Testis (tissue), 3 donors: ENCODE measurements around the gene LUZP1. TPM values are rescaled to one million over a fixed set of nuclear protein-coding genes. Genes with fewer than 3 reads are reported as not detected.

Experiments used
- DNase-seq: peaks from one replicate; pipeline ENCODE4 v3.0.0-alpha.2; 2019
- H3K27ac ChIP-seq, 2 donors: fragments of 200-600 bp; sonication (generic); one replicate each; pipeline ENCODE4 v1.5.1; 2019
- H3K27me3 ChIP-seq: fragments of 200-600 bp; sonication (generic); one replicate; pipeline ENCODE4 v1.5.1; 2019
- H3K36me3 ChIP-seq: fragments of 200-600 bp; sonication (generic); one replicate; pipeline ENCODE4 v1.5.1; 2017; ENCODE audit warnings: low read depth; ENCODE audit errors: missing control alignments
- H3K4me1 ChIP-seq: fragments of 200-600 bp; sonication (generic); one replicate; pipeline ENCODE4 v1.5.1; 2019
- H3K4me3 ChIP-seq, 2 donors: fragments of 200-600 bp; sonication (generic); one replicate each; pipeline ENCODE4 v1.5.1; 2017 to 2019
- H3K9me3 ChIP-seq: fragments of 200-600 bp; sonication (generic); one replicate; pipeline ENCODE4 v1.5.1; 2017
- CTCF ChIP-seq, 3 experiments: fragments of 450-650 bp in 2 of 3; fragments of 200-600 bp in 1 of 3; sonication (generic) in 1 of 3; IDR thresholded peaks; one replicate each; pipeline ENCODE4 v1.5.1; 2016 to 2019; ENCODE audit warnings: antibody characterized with exemption in 3 of 3, mild to moderate bottlenecking in 2 of 3, moderate library complexity in 1 of 3
- POLR2A ChIP-seq: fragments of 450-650 bp; IDR thresholded peaks from one replicate; pipeline ENCODE4 v1.6.1; 2017; ENCODE audit warnings: antibody characterized with exemption, mild to moderate bottlenecking, moderate library complexity
- WGBS, 2 donors: methylation state at CpG; one replicate each; pipeline ENCODE4 v1.1.5; 2018; 5-methylcytosine and 5-hydroxymethylcytosine counted together
- intact Hi-C: fragments of 100-400 bp; cut with DNase I; formaldehyde crosslinking; loops from one replicate; pipeline ENCODE4 v1.15.1; 2023; ENCODE audit warnings: low total_unique reads
- polyA plus RNA-seq: library from polyadenylated mRNA; stranded (reverse); fragments of 350-450 nt; fragmentation: Illumina TruSeq; extraction: RNeasy Lipid Tissue Mini Kit (QIAGEN cat#74804); gene quantifications from one replicate; pipeline ENCODE4 v1.2.3, GENCODE V29; 2014; ENCODE audit warnings: low read depth, low replicate concordance; ENCODE audit not compliant: insufficient read depth
- total RNA-seq, 2 donors: library from RNA; depleted of rRNA; stranded (reverse); fragments of >200 nt; gene quantifications; one replicate each; pipeline ENCODE4 v1.2.3, GENCODE V29; 2016

Gene LUZP1
- total and polyA plus RNA-seq, 3 donors from 2014 or later, result 14.4 to 36.2 (median 20.3) TPM

- TF ChIP-seq CTCF (IDR thresholded peaks at IDR 0.05) (no peak), POLR2A (no peak)
- Histone ChIP-seq H3K4me3 (no peak overlapping the region), H3K9me3 (no peaks in the 10 kb centered on the region), H3K27ac (no peak overlapping the region), H3K36me3 (no peaks in the 10 kb centered on the region), H3K27me3 (no peaks in the 10 kb centered on the region), H3K4me1 (peaks cover 9% of the 10 kb centered on the region)
- intact Hi-C loops, result no loop called here
- WGBS, 2 donors, result 64 to 71% methylated on average over 2 of the region's 2 CpGs
- DNase-seq, result no peak
Measured at GRCh38 chr1:23150125-23150524, 18.5 kb downstream of the LUZP1 start.

GRCh38 chr1:23149114-23149513, 19.5 kb downstream of the LUZP1 start:
- intact Hi-C loops, result no loop called here

GRCh38 chr1:23148084-23148483, 20.6 kb downstream of the LUZP1 start:
- 51 to 69% methylated on average over 4 of the region's 4 CpGs for WGBS, 2 donors

More at GRCh38 chr1:23149114-23149513, 19.5 kb downstream of the LUZP1 start:
- Histone ChIP-seq H3K4me1 (peaks cover 9% of the 10 kb centered on the region), H3K36me3 (no peaks in the 10 kb centered on the region), H3K4me3 (no peak overlapping the region), H3K27ac (no peak overlapping the region), H3K9me3 (no peaks in the 10 kb centered on the region), H3K27me3 (no peaks in the 10 kb centered on the region)
- DNase-seq, result no peak
- TF ChIP-seq POLR2A (no peak), CTCF (IDR thresholded peaks at IDR 0.05) (no peak)
- WGBS, 2 donors, result 58 to 68% methylated on average over 1 of the region's 1 CpG

DNA sequence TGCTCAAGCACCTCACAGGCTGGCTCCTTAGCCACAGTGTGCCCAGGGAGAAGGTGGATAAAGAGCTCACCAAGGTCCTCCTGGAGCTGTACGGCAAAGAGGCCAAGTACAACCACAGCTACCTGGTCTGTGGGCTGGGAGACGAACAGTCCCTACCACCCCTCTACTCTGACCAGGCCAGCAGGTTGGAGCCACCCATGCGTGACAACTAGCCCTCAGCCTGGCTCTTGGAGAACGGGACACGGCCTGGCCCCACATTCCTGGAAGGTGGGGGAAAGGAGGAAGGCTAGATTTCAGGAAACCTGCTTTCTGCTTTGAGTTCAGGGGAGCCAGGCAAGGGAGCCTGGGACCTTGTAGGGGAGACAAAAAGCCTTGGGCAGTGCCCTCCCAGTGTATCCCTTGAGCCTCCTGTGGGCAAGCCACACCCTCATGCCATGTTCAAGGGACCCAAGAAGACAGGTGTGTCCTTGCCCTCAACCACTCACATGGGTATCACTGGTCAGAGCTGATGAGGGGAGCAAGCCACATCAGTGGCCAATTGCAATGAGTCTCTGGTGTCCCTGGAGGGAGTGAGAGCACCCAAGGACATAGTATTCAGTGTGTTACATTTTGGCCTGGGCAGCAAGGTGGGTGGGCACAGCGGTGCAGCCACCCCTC, 27.6 kb downstream of the LUZP1 start:
- Histone ChIP-seq H3K36me3 (no peaks in the 10 kb centered on the region), H3K27me3 (no peaks in the 10 kb centered on the region), H3K9me3 (no peaks in the 10 kb centered on the region), H3K4me1 (no peaks in the 10 kb centered on the region), H3K4me3 (no peak overlapping the region), H3K27ac (no peak overlapping the region)
- DNase-seq, result no peak
- no peak for TF ChIP-seq POLR2A
- no peak for TF ChIP-seq CTCF (IDR thresholded peaks at IDR 0.05)
- 95 to 96% methylated on average over 5 to 6 of the region's 6 CpGs for WGBS, 2 donors
- intact Hi-C loops, result no loop called here

More at GRCh38 chr1:23148084-23148483, 20.6 kb downstream of the LUZP1 start:
- Histone ChIP-seq H3K27ac (no peak overlapping the region), H3K9me3 (no peaks in the 10 kb centered on the region), H3K27me3 (no peaks in the 10 kb centered on the region), H3K36me3 (no peaks in the 10 kb centered on the region), H3K4me1 (peaks cover 9% of the 10 kb centered on the region), H3K4me3 (no peak overlapping the region)
- TF ChIP-seq CTCF (IDR thresholded peaks at IDR 0.05) (no peak), POLR2A (no peak)
- intact Hi-C loops, result no loop called here
- no peak for DNase-seq

GRCh38 chr1:23135268-23135667, 33.4 kb downstream of the LUZP1 start:
- WGBS, 2 donors, result 82 to 88% methylated on average over 2 of the region's 2 CpGs
- no peak overlapping the region for H3K27ac ChIP-seq
- no peaks in the 10 kb centered on the region for H3K4me1 ChIP-seq
- intact Hi-C loops, result no loop called here
- H3K36me3 ChIP-seq, result no peaks in the 10 kb centered on the region
- no peak for DNase-seq
- no peak overlapping the region for H3K4me3 ChIP-seq
- H3K9me3 ChIP-seq, result no peaks in the 10 kb centered on the region
- no peaks in the 10 kb centered on the region for H3K27me3 ChIP-seq
- TF ChIP-seq POLR2A (no peak), CTCF (IDR thresholded peaks at IDR 0.05) (no peak)
